K562 (cell line): Measurements from ENCODE around the gene ACKR2. TPM values are rescaled to one million over a fixed set of nuclear protein-coding genes. Genes with fewer than 3 reads are reported as not detected.
A peak's percentile ranks its signal among the peaks of the same experiment; 100 is the strongest.

Experiments
- ASH1L ChIP-seq: fragments of 450-650 bp; IDR thresholded peaks from 2 replicates; pipeline ENCODE4 v1.6.1; 2018; ENCODE audit warnings: borderline replicate concordance, mild to moderate bottlenecking, low read depth; ENCODE audit not compliant: partially characterized antibody
- FIP1L1 ChIP-seq: fragments of 200-400 bp; formaldehyde crosslinking; IDR thresholded peaks from 2 replicates; pipeline ENCODE4 v1.6.1; 2018; ENCODE audit warnings: mild to moderate bottlenecking, low read depth, low read length; ENCODE audit not compliant: poor library complexity, severe bottlenecking
- HDAC2 ChIP-seq: fragments of 450-650 bp; IDR thresholded peaks from 2 replicates; pipeline ENCODE4 v1.6.1; 2016; ENCODE audit warnings: mild to moderate bottlenecking
- KLF6 ChIP-seq: fragments of 250-450 bp; sonication (Bioruptor Pico); IDR thresholded peaks from 2 replicates; pipeline ENCODE4 v1.4.0; 2020; ENCODE audit warnings: mild to moderate bottlenecking, moderate library complexity, borderline replicate concordance
- RFX7 ChIP-seq: fragments of 250-450 bp; sonication (Bioruptor Pico); IDR thresholded peaks from 2 replicates; pipeline ENCODE4 v1.5.1; 2021; ENCODE audit warnings: mild to moderate bottlenecking
- ZBTB7A ChIP-seq: IDR thresholded peaks from 2 replicates; pipeline ENCODE4 v1.6.1; 2011; ENCODE audit warnings: low read depth, mild to moderate bottlenecking, low read length, moderate library complexity, borderline replicate concordance; ENCODE audit not compliant: control insufficient read depth
- ZNF699 ChIP-seq: fragments of 250-450 bp; sonication (Bioruptor Pico); IDR thresholded peaks from 2 replicates; pipeline ENCODE4 v1.8.0; 2021; ENCODE audit warnings: mild to moderate bottlenecking, moderate library complexity; ENCODE audit not compliant: insufficient replicate concordance
- polyA plus RNA-seq, 8 experiments: library from polyadenylated mRNA; depleted of rRNA in 4 of 8; stranded (reverse) in 5 of 8; unstranded in 3 of 8; fragments of >200 nt; fragmentation: Nextera tagmentation in 2 of 8; fragmentation: Illumina TruSeq in 1 of 8; extraction: Ambion mirVana in 2 of 8; extraction: Trizol in 1 of 8; gene quantifications; 2 replicates each; pipeline versions ENCODE4 v1.2.1 to v1.2.3, GENCODE V29; 2011 to 2014; ENCODE audit warnings: inconsistent platforms in 1 of 8, missing spikeins in 1 of 8
- total RNA-seq, 7 experiments: library from RNA; depleted of rRNA in 6 of 7; stranded (reverse); fragments of >200 nt in 6 of 7; fragmentation: Illumina TruSeq in 2 of 7; extraction: Trizol in 2 of 7; gene quantifications; 2 replicates each; pipeline versions ENCODE4 v1.2.1 to v1.2.3, GENCODE V29; 2011 to 2021; ENCODE audit warnings: low replicate concordance in 1 of 7
- TF ChIP-seq, protein P1 (sequence below): fragments of 450-650 bp; IDR thresholded peaks from 2 replicates; pipeline ENCODE4 v1.6.1; 2016; ENCODE audit warnings: mild to moderate bottlenecking, moderate library complexity
- TF ChIP-seq, protein P2 (sequence below): fragments of 200-400 bp; formaldehyde crosslinking; IDR thresholded peaks from 2 replicates; pipeline ENCODE4 v1.6.1; 2017; ENCODE audit warnings: mild to moderate bottlenecking, low read depth, low read length, moderate library complexity
- TF ChIP-seq, protein P3 (sequence below): fragments of 250-450 bp; sonication (Bioruptor Pico); IDR thresholded peaks from 2 replicates; pipeline ENCODE4 v1.4.0; 2020; ENCODE audit warnings: mild to moderate bottlenecking, moderate library complexity

The ACKR2 gene
- total and polyA plus RNA-seq, 9 of the 15 experiments (the other 6 are each of a cell fraction or from before 2014, with no cell fraction given) = 0.03 to 0.69 (median 0.25) TPM; not detected in 1

DNA sequence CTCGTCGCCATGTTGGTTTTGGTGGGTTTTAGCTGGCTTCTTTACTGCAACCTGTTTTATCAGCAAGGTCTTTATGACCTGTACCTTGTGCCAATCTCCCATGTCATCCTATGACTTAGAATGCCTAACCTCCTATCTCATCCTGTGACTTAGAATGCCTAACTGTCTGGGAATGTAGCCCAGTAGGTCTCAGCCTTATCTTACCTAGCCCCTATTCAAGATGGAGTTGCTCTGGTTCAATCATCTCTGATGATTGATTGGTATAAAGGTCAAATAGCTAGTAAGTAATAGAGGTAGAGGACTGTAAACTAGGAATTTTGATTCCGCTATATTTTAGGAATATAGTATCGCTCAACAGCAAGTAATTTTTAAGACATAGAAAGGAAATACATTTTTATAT lies 1.3 kb upstream of the ACKR2 start (continued):
- TF ChIP-seq, protein P1, sequence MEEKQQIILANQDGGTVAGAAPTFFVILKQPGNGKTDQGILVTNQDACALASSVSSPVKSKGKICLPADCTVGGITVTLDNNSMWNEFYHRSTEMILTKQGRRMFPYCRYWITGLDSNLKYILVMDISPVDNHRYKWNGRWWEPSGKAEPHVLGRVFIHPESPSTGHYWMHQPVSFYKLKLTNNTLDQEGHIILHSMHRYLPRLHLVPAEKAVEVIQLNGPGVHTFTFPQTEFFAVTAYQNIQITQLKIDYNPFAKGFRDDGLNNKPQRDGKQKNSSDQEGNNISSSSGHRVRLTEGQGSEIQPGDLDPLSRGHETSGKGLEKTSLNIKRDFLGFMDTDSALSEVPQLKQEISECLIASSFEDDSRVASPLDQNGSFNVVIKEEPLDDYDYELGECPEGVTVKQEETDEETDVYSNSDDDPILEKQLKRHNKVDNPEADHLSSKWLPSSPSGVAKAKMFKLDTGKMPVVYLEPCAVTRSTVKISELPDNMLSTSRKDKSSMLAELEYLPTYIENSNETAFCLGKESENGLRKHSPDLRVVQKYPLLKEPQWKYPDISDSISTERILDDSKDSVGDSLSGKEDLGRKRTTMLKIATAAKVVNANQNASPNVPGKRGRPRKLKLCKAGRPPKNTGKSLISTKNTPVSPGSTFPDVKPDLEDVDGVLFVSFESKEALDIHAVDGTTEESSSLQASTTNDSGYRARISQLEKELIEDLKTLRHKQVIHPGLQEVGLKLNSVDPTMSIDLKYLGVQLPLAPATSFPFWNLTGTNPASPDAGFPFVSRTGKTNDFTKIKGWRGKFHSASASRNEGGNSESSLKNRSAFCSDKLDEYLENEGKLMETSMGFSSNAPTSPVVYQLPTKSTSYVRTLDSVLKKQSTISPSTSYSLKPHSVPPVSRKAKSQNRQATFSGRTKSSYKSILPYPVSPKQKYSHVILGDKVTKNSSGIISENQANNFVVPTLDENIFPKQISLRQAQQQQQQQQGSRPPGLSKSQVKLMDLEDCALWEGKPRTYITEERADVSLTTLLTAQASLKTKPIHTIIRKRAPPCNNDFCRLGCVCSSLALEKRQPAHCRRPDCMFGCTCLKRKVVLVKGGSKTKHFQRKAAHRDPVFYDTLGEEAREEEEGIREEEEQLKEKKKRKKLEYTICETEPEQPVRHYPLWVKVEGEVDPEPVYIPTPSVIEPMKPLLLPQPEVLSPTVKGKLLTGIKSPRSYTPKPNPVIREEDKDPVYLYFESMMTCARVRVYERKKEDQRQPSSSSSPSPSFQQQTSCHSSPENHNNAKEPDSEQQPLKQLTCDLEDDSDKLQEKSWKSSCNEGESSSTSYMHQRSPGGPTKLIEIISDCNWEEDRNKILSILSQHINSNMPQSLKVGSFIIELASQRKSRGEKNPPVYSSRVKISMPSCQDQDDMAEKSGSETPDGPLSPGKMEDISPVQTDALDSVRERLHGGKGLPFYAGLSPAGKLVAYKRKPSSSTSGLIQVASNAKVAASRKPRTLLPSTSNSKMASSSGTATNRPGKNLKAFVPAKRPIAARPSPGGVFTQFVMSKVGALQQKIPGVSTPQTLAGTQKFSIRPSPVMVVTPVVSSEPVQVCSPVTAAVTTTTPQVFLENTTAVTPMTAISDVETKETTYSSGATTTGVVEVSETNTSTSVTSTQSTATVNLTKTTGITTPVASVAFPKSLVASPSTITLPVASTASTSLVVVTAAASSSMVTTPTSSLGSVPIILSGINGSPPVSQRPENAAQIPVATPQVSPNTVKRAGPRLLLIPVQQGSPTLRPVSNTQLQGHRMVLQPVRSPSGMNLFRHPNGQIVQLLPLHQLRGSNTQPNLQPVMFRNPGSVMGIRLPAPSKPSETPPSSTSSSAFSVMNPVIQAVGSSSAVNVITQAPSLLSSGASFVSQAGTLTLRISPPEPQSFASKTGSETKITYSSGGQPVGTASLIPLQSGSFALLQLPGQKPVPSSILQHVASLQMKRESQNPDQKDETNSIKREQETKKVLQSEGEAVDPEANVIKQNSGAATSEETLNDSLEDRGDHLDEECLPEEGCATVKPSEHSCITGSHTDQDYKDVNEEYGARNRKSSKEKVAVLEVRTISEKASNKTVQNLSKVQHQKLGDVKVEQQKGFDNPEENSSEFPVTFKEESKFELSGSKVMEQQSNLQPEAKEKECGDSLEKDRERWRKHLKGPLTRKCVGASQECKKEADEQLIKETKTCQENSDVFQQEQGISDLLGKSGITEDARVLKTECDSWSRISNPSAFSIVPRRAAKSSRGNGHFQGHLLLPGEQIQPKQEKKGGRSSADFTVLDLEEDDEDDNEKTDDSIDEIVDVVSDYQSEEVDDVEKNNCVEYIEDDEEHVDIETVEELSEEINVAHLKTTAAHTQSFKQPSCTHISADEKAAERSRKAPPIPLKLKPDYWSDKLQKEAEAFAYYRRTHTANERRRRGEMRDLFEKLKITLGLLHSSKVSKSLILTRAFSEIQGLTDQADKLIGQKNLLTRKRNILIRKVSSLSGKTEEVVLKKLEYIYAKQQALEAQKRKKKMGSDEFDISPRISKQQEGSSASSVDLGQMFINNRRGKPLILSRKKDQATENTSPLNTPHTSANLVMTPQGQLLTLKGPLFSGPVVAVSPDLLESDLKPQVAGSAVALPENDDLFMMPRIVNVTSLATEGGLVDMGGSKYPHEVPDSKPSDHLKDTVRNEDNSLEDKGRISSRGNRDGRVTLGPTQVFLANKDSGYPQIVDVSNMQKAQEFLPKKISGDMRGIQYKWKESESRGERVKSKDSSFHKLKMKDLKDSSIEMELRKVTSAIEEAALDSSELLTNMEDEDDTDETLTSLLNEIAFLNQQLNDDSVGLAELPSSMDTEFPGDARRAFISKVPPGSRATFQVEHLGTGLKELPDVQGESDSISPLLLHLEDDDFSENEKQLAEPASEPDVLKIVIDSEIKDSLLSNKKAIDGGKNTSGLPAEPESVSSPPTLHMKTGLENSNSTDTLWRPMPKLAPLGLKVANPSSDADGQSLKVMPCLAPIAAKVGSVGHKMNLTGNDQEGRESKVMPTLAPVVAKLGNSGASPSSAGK = no peak
- TF ChIP-seq FIP1L1 (no peak), KLF6 (CRISPR knock-in tag) (peak; percentile 64; the same call in 1 of the 2 replicates), ZNF699 (CRISPR knock-in tag) (no peak), ZBTB7A (no peak), ASH1L (no peak), RFX7 (CRISPR knock-in tag) (peak; percentile 81), HDAC2 (no peak)
- TF ChIP-seq, protein P2, sequence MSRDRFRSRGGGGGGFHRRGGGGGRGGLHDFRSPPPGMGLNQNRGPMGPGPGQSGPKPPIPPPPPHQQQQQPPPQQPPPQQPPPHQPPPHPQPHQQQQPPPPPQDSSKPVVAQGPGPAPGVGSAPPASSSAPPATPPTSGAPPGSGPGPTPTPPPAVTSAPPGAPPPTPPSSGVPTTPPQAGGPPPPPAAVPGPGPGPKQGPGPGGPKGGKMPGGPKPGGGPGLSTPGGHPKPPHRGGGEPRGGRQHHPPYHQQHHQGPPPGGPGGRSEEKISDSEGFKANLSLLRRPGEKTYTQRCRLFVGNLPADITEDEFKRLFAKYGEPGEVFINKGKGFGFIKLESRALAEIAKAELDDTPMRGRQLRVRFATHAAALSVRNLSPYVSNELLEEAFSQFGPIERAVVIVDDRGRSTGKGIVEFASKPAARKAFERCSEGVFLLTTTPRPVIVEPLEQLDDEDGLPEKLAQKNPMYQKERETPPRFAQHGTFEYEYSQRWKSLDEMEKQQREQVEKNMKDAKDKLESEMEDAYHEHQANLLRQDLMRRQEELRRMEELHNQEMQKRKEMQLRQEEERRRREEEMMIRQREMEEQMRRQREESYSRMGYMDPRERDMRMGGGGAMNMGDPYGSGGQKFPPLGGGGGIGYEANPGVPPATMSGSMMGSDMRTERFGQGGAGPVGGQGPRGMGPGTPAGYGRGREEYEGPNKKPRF = no peak
- TF ChIP-seq, protein P3, sequence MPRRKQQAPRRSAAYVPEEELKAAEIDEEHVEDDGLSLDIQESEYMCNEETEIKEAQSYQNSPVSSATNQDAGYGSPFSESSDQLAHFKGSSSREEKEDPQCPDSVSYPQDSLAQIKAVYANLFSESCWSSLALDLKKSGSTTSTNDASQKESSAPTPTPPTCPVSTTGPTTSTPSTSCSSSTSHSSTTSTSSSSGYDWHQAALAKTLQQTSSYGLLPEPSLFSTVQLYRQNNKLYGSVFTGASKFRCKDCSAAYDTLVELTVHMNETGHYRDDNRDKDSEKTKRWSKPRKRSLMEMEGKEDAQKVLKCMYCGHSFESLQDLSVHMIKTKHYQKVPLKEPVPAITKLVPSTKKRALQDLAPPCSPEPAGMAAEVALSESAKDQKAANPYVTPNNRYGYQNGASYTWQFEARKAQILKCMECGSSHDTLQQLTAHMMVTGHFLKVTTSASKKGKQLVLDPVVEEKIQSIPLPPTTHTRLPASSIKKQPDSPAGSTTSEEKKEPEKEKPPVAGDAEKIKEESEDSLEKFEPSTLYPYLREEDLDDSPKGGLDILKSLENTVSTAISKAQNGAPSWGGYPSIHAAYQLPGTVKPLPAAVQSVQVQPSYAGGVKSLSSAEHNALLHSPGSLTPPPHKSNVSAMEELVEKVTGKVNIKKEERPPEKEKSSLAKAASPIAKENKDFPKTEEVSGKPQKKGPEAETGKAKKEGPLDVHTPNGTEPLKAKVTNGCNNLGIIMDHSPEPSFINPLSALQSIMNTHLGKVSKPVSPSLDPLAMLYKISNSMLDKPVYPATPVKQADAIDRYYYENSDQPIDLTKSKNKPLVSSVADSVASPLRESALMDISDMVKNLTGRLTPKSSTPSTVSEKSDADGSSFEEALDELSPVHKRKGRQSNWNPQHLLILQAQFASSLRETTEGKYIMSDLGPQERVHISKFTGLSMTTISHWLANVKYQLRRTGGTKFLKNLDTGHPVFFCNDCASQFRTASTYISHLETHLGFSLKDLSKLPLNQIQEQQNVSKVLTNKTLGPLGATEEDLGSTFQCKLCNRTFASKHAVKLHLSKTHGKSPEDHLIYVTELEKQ (CRISPR knock-in tag) = 0 out of 2 replicates have a peak, but pooled peaks have one; percentile 35
